HG03432 (cell line): Measurements from ENCODE around the gene SLC2A10.

Experiments used
- ATAC-seq: cut with Tn5 transposase; IDR thresholded peaks from one replicate; pipeline ENCODE4 v1.9.1; 2021; ENCODE audit warnings: mild to moderate bottlenecking, moderate library complexity; ENCODE audit not compliant: unreplicated experiment

The SLC2A10 gene

GRCh38 chr20:46758929-46759669 lies 49.6 kb downstream of the SLC2A10 start:
- no peak for ATAC-seq

- no peak for ATAC-seq
Observed at GRCh38 chr20:46761566-46761965, 52.1 kb downstream of the SLC2A10 start.

GRCh38 chr20:46764068-46764467 lies 54.6 kb downstream of the SLC2A10 start:
- ATAC-seq, result no peak

- ATAC-seq, result no peak
Observed at GRCh38 chr20:46765506-46766120, 56.2 kb downstream of the SLC2A10 start.

GRCh38 chr20:46767127-46767761 lies 57.8 kb downstream of the SLC2A10 start:
- no peak for ATAC-seq

GRCh38 chr20:46770330-46771194 lies 61.1 kb downstream of the SLC2A10 start:
- no peak for ATAC-seq

GRCh38 chr20:46771195-46771588 lies 61.7 kb downstream of the SLC2A10 start:
- ATAC-seq, result no peak

GRCh38 chr20:46772901-46773300 lies 63.5 kb downstream of the SLC2A10 start:
- ATAC-seq, result no peak

- ATAC-seq, result no peak
Observed at GRCh38 chr20:46773680-46774079, 64.2 kb downstream of the SLC2A10 start.

GRCh38 chr20:46774236-46774635 lies 64.8 kb downstream of the SLC2A10 start:
- ATAC-seq, result no peak

GRCh38 chr20:46774943-46775560 lies 65.6 kb downstream of the SLC2A10 start:
- ATAC-seq, result no peak

- ATAC-seq, result no peak
Observed at GRCh38 chr20:46775806-46776205, 66.4 kb downstream of the SLC2A10 start.

- ATAC-seq, result no peak
Observed at GRCh38 chr20:46777331-46777730, 67.9 kb downstream of the SLC2A10 start.

- ATAC-seq, result no peak
Observed at GRCh38 chr20:46779831-46780230, 70.4 kb downstream of the SLC2A10 start.

- no peak for ATAC-seq
Observed at GRCh38 chr20:46784436-46785127, 75.1 kb downstream of the SLC2A10 start.
